AG04450 (cell line): ENCODE results near the gene AUTS2. TPM values are rescaled to one million over a fixed set of nuclear protein-coding genes. Genes with fewer than 3 reads are reported as not detected.

Source experiments
- CTCF ChIA-PET: fragments of 300-600, 350-600 bp; formaldehyde crosslinking; extraction: SDS; loops from one replicate; lab custom pipeline; 2022; ENCODE audit warnings: antibody characterized with exemption, inconsistent platforms; lab: Charles Lee
- POLR2A ChIA-PET: fragments of 350-600 bp; formaldehyde crosslinking; extraction: SDS; loops from one replicate; lab custom pipeline; 2021; ENCODE audit warnings: antibody characterized with exemption, inconsistent platforms; lab: Yijun Ruan, JAX
- DNase-seq: peaks from one replicate; pipeline ENCODE4 v3.0.0-alpha.2; 2011; ENCODE audit warnings: low read depth, low spot score
- H3K27ac ChIP-seq: one replicate; pipeline ENCODE4 v1.5.1; 2012; ENCODE audit warnings: low read depth, low read length, control low read depth
- H3K27me3 ChIP-seq: one replicate; pipeline ENCODE4 v1.6.0; 2012; ENCODE audit warnings: low read length; ENCODE audit not compliant: control insufficient read depth, insufficient read depth
- H3K4me3 ChIP-seq: 2 replicates; pipeline ENCODE4 v1.5.1; 2011; ENCODE audit warnings: mild to moderate bottlenecking, low read depth, low read length, control low read depth
- H3K9me3 ChIP-seq: 2 replicates; pipeline ENCODE4 v1.5.1; 2012; ENCODE audit warnings: low read length; ENCODE audit not compliant: control insufficient read depth, insufficient read depth
- CTCF ChIP-seq: IDR thresholded peaks from 2 replicates; pipeline ENCODE4 v1.5.1; 2011; ENCODE audit warnings: low read depth, low read length, control low read depth, inconsistent platforms
- polyA plus RNA-seq: library from polyadenylated mRNA; depleted of rRNA; stranded (reverse); fragments of >200 nt; gene quantifications from 2 replicates; pipeline ENCODE4 v1.2.3, GENCODE V29; 2011

AUTS2 gene
- polyA plus RNA-seq, 1 experiment, result 1.5 TPM

GRCh38 chr7:70762696-70763095, 1164.4 kb downstream of the AUTS2 start:
- no peaks in the 10 kb centered on the region for H3K27me3 ChIP-seq
- H3K9me3 ChIP-seq, result no peaks in the 10 kb centered on the region
- ChIA-PET CTCF (no interaction called here), POLR2A (no interaction called here)
- no peak overlapping the region for H3K4me3 ChIP-seq
- DNase-seq, result no peak
- no peak overlapping the region for H3K27ac ChIP-seq
- TF ChIP-seq CTCF, result no peak

GRCh38 chr7:70763961-70764691, 1165.9 kb downstream of the AUTS2 start:
- no peak overlapping the region for H3K27ac ChIP-seq
- CTCF ChIA-PET, result no interaction called here
- POLR2A ChIA-PET, result no interaction called here
- no peak for TF ChIP-seq CTCF
- no peak for DNase-seq
- H3K27me3 ChIP-seq, result no peaks in the 10 kb centered on the region
- no peaks in the 10 kb centered on the region for H3K9me3 ChIP-seq
- H3K4me3 ChIP-seq, result no peak overlapping the region

- ChIA-PET POLR2A (no interaction called here), CTCF (no interaction called here)
- DNase-seq, result no peak
- Histone ChIP-seq H3K9me3 (no peaks in the 10 kb centered on the region), H3K27ac (no peak overlapping the region), H3K27me3 (no peaks in the 10 kb centered on the region), H3K4me3 (no peak overlapping the region)
- no peak for TF ChIP-seq CTCF
Measured at GRCh38 chr7:70764701-70765208, 1166.5 kb downstream of the AUTS2 start.

GRCh38 chr7:70765651-70766050, 1167.4 kb downstream of the AUTS2 start:
- H3K4me3 ChIP-seq, result no peak overlapping the region
- CTCF ChIA-PET, result no interaction called here

More at GRCh38 chr7:70765651-70766050, 1167.4 kb downstream of the AUTS2 start:
- TF ChIP-seq CTCF, result no peak
- H3K27me3 ChIP-seq, result no peaks in the 10 kb centered on the region
- H3K9me3 ChIP-seq, result no peaks in the 10 kb centered on the region
- no peak overlapping the region for H3K27ac ChIP-seq
- POLR2A ChIA-PET, result no interaction called here
- DNase-seq, result no peak
